ENCODE results near the gene CPN2.

GRCh38 chr3:194357681-194358080, 6.6 kb upstream of the CPN2 start:
- TF ChIP-seq CTCF (IDR thresholded peaks at IDR 0.05) (no peak), POLR2A (IDR thresholded peaks at IDR 0.05) (no peak)

Measured in lower leg skin (tissue), 3 donors.